Measurements from ENCODE around the gene DHX38. TPM values are rescaled to one million over a fixed set of nuclear protein-coding genes. Genes with fewer than 3 reads are reported as not detected.

The DHX38 gene
- total RNA-seq, 1 donor from 2014 or later = 86.3 TPM

- Mint-ChIP-seq H3K4me3 (ENCODE audit: low read depth) (peak overlapping the region; percentile 98), H3K9me3 (no peaks in the 10 kb centered on the region), H3K36me3 (ENCODE audit: low read depth) (peaks cover 60% of the 10 kb centered on the region), H3K4me1 (ENCODE audit: low read depth) (peaks cover 36% of the 10 kb centered on the region), H3K27ac (peak overlapping the region; percentile 99), H3K27me3 (ENCODE audit: low read depth) (no peaks in the 10 kb centered on the region)
- DNase-seq (ENCODE audit: low spot score) = peak; percentile 20
- intact Hi-C loops (cut with micrococcal nuclease) = loop anchor here (5.0 to 10.0 kb wide), 3 partner anchors 199 to 807 kb away; partner anchors contain the start of genes CMTR2, IST1 and PHLPP2
Observed at GRCh38 chr16:72094266-72094610, 591 bp downstream of the DHX38 start.

- DNase-seq (ENCODE audit: low spot score) = no peak
- H3K4me1 Mint-ChIP-seq (ENCODE audit: low read depth) = peaks cover 15% of the 10 kb centered on the region
- H3K36me3 Mint-ChIP-seq (ENCODE audit: low read depth) = peaks cover 81% of the 10 kb centered on the region
- no peak overlapping the region for H3K4me3 Mint-ChIP-seq (ENCODE audit: low read depth)
- no peaks in the 10 kb centered on the region for H3K27me3 Mint-ChIP-seq (ENCODE audit: low read depth)
- no peak overlapping the region for H3K27ac Mint-ChIP-seq
- intact Hi-C loops (cut with micrococcal nuclease) = loop anchor here (1.0 to 10.0 kb wide), 3 partner anchors 33 to 374 kb away; partner anchors contain the start of genes IST1 and PHLPP2
- H3K9me3 Mint-ChIP-seq = no peaks in the 10 kb centered on the region
Observed at GRCh38 chr16:72098936-72099335, 5.3 kb downstream of the DHX38 start.

DNA sequence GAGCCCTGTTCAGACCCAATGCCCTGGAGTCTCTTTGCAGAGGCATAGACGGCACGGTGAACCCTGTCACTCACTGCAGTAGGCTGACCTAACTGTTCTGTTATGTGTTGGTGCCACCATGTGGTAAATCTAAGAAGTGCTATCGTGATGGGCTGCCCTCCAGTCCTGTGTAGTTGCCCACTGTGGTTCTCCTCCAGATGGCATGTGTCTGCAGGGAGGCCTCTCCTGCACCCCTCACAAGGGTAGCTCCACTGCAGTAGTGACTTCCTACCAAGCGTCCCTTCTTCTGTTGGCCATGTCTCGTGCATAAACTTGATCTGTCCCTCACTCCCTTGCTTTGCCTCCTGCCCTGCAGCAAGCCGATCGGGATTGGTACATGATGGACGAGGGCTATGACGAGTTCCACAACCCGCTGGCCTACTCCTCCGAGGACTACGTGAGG is 5.8 kb downstream of the DHX38 start:
- no peak overlapping the region for H3K27ac Mint-ChIP-seq
- H3K27me3 Mint-ChIP-seq (ENCODE audit: low read depth) = no peaks in the 10 kb centered on the region
- DNase-seq (ENCODE audit: low spot score) = peak; percentile 43
- H3K4me1 Mint-ChIP-seq (ENCODE audit: low read depth) = peaks cover 15% of the 10 kb centered on the region
- H3K36me3 Mint-ChIP-seq (ENCODE audit: low read depth) = peaks cover 85% of the 10 kb centered on the region
- intact Hi-C loops (cut with micrococcal nuclease) = loop anchor here (1.0 to 10.0 kb wide), 3 partner anchors 33 to 375 kb away; partner anchors contain the start of genes IST1 and PHLPP2
- H3K4me3 Mint-ChIP-seq (ENCODE audit: low read depth) = no peak overlapping the region
- H3K9me3 Mint-ChIP-seq = no peaks in the 10 kb centered on the region

DNA sequence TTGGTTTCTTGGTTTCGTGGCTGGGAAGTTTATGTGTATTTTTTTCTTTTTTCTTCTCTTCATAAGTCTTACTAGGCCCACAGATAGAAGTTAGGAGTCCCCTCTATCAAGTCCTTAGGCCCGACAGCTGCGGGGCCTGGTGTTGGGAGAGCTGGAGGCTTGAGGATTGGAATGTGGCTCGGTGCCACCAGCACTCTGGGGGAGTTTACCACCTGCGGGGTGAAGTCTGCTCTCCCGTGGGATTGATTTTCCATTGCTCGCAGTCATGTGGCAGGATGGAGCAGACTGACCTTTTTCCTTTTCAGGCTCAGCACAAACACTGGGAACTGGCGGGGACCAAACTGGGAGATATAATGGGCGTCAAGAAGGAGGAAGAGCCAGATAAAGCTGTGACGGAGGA is 7.5 kb downstream of the DHX38 start:
- intact Hi-C loops (cut with micrococcal nuclease) = no loop called here
- no peak overlapping the region for H3K27ac Mint-ChIP-seq
- H3K9me3 Mint-ChIP-seq = no peaks in the 10 kb centered on the region
- DNase-seq (ENCODE audit: low spot score) = no peak
- peaks cover 97% of the 10 kb centered on the region for H3K36me3 Mint-ChIP-seq (ENCODE audit: low read depth)
- H3K27me3 Mint-ChIP-seq (ENCODE audit: low read depth) = no peaks in the 10 kb centered on the region
- H3K4me1 Mint-ChIP-seq (ENCODE audit: low read depth) = peaks cover 1% of the 10 kb centered on the region
- no peak overlapping the region for H3K4me3 Mint-ChIP-seq (ENCODE audit: low read depth)

DNA sequence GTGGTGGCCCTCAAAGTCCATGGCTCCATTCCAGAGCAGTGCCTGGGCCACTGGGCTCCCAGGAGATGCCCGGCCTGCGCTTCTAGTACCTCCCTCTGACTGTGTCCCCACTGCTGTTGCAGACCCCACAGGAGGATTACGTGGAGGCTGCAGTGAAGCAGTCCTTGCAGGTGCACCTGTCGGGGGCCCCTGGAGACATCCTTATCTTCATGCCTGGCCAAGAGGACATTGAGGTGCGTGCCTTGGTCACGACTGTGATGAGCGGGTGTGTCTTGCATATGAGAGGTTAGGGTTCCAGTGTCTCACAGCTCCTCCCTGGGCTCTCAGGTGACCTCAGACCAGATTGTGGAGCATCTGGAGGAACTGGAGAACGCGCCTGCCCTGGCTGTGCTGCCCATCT is 11.3 kb downstream of the DHX38 start:
- Mint-ChIP-seq H3K4me1 (ENCODE audit: low read depth) (no peaks in the 10 kb centered on the region), H3K36me3 (ENCODE audit: low read depth) (peaks cover 90% of the 10 kb centered on the region), H3K27me3 (ENCODE audit: low read depth) (no peaks in the 10 kb centered on the region), H3K9me3 (no peaks in the 10 kb centered on the region), H3K27ac (no peak overlapping the region), H3K4me3 (ENCODE audit: low read depth) (no peak overlapping the region)
- intact Hi-C loops (cut with micrococcal nuclease) = no loop called here
- no peak for DNase-seq (ENCODE audit: low spot score)

GRCh38 chr16:72105978-72106377 is 12.3 kb downstream of the DHX38 start:
- Mint-ChIP-seq H3K36me3 (ENCODE audit: low read depth) (peaks cover 91% of the 10 kb centered on the region), H3K27ac (no peak overlapping the region)
- intact Hi-C loops (cut with micrococcal nuclease) = no loop called here

GRCh38 chr16:72107371-72107770 is 13.7 kb downstream of the DHX38 start:
- no peak overlapping the region for H3K27ac Mint-ChIP-seq
- H3K27me3 Mint-ChIP-seq (ENCODE audit: low read depth) = no peaks in the 10 kb centered on the region
- H3K4me1 Mint-ChIP-seq (ENCODE audit: low read depth) = no peaks in the 10 kb centered on the region
- intact Hi-C loops (cut with micrococcal nuclease) = no loop called here
- DNase-seq (ENCODE audit: low spot score) = no peak
- H3K9me3 Mint-ChIP-seq = no peaks in the 10 kb centered on the region
- peaks cover 91% of the 10 kb centered on the region for H3K36me3 Mint-ChIP-seq (ENCODE audit: low read depth)
- no peak overlapping the region for H3K4me3 Mint-ChIP-seq (ENCODE audit: low read depth)

More at GRCh38 chr16:72105978-72106377, 12.3 kb downstream of the DHX38 start:
- Mint-ChIP-seq H3K4me1 (ENCODE audit: low read depth) (no peaks in the 10 kb centered on the region), H3K4me3 (ENCODE audit: low read depth) (no peak overlapping the region), H3K27me3 (ENCODE audit: low read depth) (no peaks in the 10 kb centered on the region), H3K9me3 (no peaks in the 10 kb centered on the region)
- DNase-seq (ENCODE audit: low spot score) = no peak

DNA sequence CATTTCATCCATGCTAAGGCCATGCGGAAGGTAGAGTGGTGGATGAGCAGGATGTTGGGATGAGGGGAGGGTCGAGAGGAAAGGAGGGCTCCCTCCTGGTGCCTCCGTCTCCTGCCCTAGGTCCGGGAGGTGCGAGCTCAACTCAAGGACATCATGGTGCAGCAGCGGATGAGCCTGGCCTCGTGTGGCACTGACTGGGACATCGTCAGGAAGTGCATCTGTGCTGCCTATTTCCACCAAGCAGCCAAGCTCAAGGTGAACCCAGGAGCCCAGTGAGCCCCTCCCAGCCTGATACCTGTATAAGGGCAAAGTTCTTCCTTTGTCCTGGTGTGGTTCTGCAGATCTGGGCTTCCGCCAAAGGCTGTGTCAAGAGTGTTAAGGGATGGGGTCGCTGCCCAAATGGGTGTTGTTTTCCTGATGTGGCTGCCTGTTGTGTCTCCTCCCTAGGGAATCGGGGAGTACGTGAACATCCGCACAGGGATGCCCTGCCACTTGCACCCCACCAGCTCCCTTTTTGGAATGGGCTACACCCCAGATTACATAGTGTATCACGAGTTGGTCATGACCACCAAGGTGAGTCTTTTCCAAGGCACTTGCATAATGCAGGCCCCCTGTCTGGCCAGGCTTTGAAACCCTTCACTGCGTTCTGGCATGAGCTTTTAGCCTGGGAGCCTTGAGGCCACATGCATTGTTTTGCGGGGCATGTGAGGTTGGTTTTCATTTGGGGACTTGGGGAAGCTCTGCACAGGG is 14.9 kb downstream of the DHX38 start:
- Mint-ChIP-seq H3K4me3 (ENCODE audit: low read depth) (no peak overlapping the region), H3K4me1 (ENCODE audit: low read depth) (no peaks in the 10 kb centered on the region), H3K9me3 (no peaks in the 10 kb centered on the region), H3K27me3 (ENCODE audit: low read depth) (no peaks in the 10 kb centered on the region), H3K27ac (no peak overlapping the region), H3K36me3 (ENCODE audit: low read depth) (peaks cover 84% of the 10 kb centered on the region)
- intact Hi-C loops (cut with micrococcal nuclease) = no loop called here
- no peak for DNase-seq (ENCODE audit: low spot score)

- Mint-ChIP-seq H3K27ac (no peak overlapping the region), H3K9me3 (no peaks in the 10 kb centered on the region), H3K4me1 (ENCODE audit: low read depth) (no peaks in the 10 kb centered on the region)
Observed at GRCh38 chr16:72109300-72109699, 15.7 kb downstream of the DHX38 start.

DNA sequence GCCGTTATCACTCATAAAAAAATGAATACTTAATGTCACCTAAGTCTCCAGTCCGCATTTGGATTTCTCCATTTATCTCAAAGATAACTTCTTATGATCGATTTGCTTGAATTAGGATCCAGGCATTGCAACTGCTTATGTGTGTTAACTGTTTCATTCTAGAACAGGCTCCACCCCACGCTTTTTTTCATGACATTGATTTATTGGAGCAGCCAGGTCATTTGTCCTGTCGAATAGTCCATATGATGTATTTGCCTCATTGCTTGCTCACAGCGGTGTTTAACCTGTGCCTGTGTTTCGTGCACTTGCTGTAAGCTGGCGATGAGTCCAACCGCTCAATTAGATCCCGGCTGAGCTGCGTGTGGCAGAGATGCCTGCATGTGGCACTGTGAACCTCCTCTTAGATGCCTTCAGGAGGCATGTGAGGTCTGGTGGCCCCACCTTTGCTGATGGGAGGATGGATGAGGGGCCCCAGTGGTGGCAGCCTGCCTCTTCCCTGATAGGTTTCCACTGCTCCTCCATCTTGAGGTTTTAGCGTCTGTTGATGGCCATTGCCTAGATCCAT is 16.4 kb downstream of the DHX38 start:
- no peak overlapping the region for H3K4me3 Mint-ChIP-seq (ENCODE audit: low read depth)
- no peak for DNase-seq (ENCODE audit: low spot score)
- H3K27ac Mint-ChIP-seq = no peak overlapping the region
- H3K9me3 Mint-ChIP-seq = no peaks in the 10 kb centered on the region
- intact Hi-C loops (cut with micrococcal nuclease) = no loop called here
- peaks cover 68% of the 10 kb centered on the region for H3K36me3 Mint-ChIP-seq (ENCODE audit: low read depth)
- no peaks in the 10 kb centered on the region for H3K4me1 Mint-ChIP-seq (ENCODE audit: low read depth)
- no peaks in the 10 kb centered on the region for H3K27me3 Mint-ChIP-seq (ENCODE audit: low read depth)

More at GRCh38 chr16:72109300-72109699, 15.7 kb downstream of the DHX38 start:
- Mint-ChIP-seq H3K27me3 (ENCODE audit: low read depth) (no peaks in the 10 kb centered on the region), H3K36me3 (ENCODE audit: low read depth) (peaks cover 76% of the 10 kb centered on the region), H3K4me3 (ENCODE audit: low read depth) (no peak overlapping the region)
- DNase-seq (ENCODE audit: low spot score) = no peak
- intact Hi-C loops (cut with micrococcal nuclease) = no loop called here

- Mint-ChIP-seq H3K4me3 (ENCODE audit: low read depth) (no peak overlapping the region), H3K4me1 (ENCODE audit: low read depth) (no peaks in the 10 kb centered on the region), H3K27ac (no peak overlapping the region), H3K9me3 (no peaks in the 10 kb centered on the region), H3K27me3 (ENCODE audit: low read depth) (no peaks in the 10 kb centered on the region), H3K36me3 (ENCODE audit: low read depth) (peaks cover 59% of the 10 kb centered on the region)
- intact Hi-C loops (cut with micrococcal nuclease) = no loop called here
- DNase-seq (ENCODE audit: low spot score) = no peak
Observed at GRCh38 chr16:72110662-72111615, 17.3 kb downstream of the DHX38 start.

- intact Hi-C loops (cut with micrococcal nuclease) = no loop called here
- Mint-ChIP-seq H3K9me3 (no peaks in the 10 kb centered on the region), H3K27ac (no peak overlapping the region), H3K36me3 (ENCODE audit: low read depth) (peaks cover 50% of the 10 kb centered on the region), H3K4me3 (ENCODE audit: low read depth) (no peak overlapping the region), H3K4me1 (ENCODE audit: low read depth) (no peaks in the 10 kb centered on the region), H3K27me3 (ENCODE audit: low read depth) (no peaks in the 10 kb centered on the region)
- no peak for DNase-seq (ENCODE audit: low spot score)
Observed at GRCh38 chr16:72111657-72112451, 18.2 kb downstream of the DHX38 start.

Measured in activated T-helper 2 cell treated with anti-CD3 and anti-CD28 coated beads, Interferon-gamma antibody, Interleukin-2, Interleukin-4, amounts not matched to agents 10 μg/mL and 5 μg/mL and 100 μg/mL, durations not matched to agents 14 hours and 24 hours and 36 hours (primary cell).